Common myeloid progenitor, CD34-positive (primary cell): ENCODE measurements around the gene SERTAD1.

Experiments used
- CTCF ChIA-PET: fragments of 350-600 bp; sonication (Branson Sonifier 250); formaldehyde crosslinking; loops from one replicate; lab custom pipeline; 2021; ENCODE audit warnings: antibody characterized with exemption; lab: Charles Lee
- POLR2A ChIA-PET: fragments of 350-600 bp; sonication (Branson Sonifier 250); formaldehyde crosslinking; loops from one replicate; lab custom pipeline; 2021; ENCODE audit warnings: antibody characterized with exemption; lab: Charles Lee
- DNase-seq, 3 donors: peaks; one replicate each; pipeline versions ENCODE4 v3.0.0 to v3.0.0-alpha.2; 2013
- H3K27ac ChIP-seq, 2 experiments: 1 replicate in 1 of 2; 2 replicates in 1 of 2; pipeline ENCODE4 v1.7.0; 2013; ENCODE audit warnings: inconsistent platforms in 2 of 2, low read length in 2 of 2, mild to moderate bottlenecking in 2 of 2, low read depth in 1 of 2, moderate library complexity in 1 of 2; ENCODE audit not compliant: severe bottlenecking in 2 of 2, insufficient read depth in 1 of 2, poor library complexity in 1 of 2
- H3K27me3 ChIP-seq, 5 experiments: replicated peaks in 2 of 5; 1 replicate in 3 of 5; 2 replicates in 2 of 5; pipeline versions ENCODE4 v1.6.1 to v1.7.0; 2013; ENCODE audit warnings: low read length in 4 of 5, mild to moderate bottlenecking in 2 of 5, moderate library complexity in 2 of 5, inconsistent platforms in 1 of 5; ENCODE audit not compliant: insufficient read depth in 5 of 5, control insufficient read depth in 4 of 5
- H3K36me3 ChIP-seq, 4 experiments: 1 replicate in 2 of 4; 2 replicates in 2 of 4; pipeline versions ENCODE4 v1.6.1 to v1.7.0; 2013; ENCODE audit warnings: low read length in 3 of 4, control low read depth in 1 of 4, mild to moderate bottlenecking in 1 of 4; ENCODE audit not compliant: control insufficient read depth in 4 of 4, insufficient read depth in 4 of 4
- H3K4me1 ChIP-seq, 4 experiments: 1 replicate in 3 of 4; 2 replicates in 1 of 4; pipeline versions ENCODE4 v1.6.1 to v1.7.1; 2013; ENCODE audit warnings: low read length in 3 of 4, mild to moderate bottlenecking in 3 of 4, control low read depth in 1 of 4, inconsistent platforms in 1 of 4, moderate library complexity in 1 of 4; ENCODE audit not compliant: control insufficient read depth in 4 of 4, insufficient read depth in 4 of 4; ENCODE audit errors: control extremely low read depth in 1 of 4
- H3K4me3 ChIP-seq, 7 experiments: 1 replicate in 4 of 7; 2 replicates in 3 of 7; pipeline versions ENCODE4 v1.5.1 to v1.7.0; 2013; ENCODE audit warnings: mild to moderate bottlenecking in 7 of 7, low read length in 6 of 7, moderate library complexity in 6 of 7, inconsistent platforms in 2 of 7, low read depth in 2 of 7, control low read depth in 1 of 7; ENCODE audit not compliant: insufficient read depth in 4 of 7, control insufficient read depth in 1 of 7; ENCODE audit errors: extremely low read depth in 1 of 7
- H3K9me3 ChIP-seq, 5 experiments: 1 replicate in 4 of 5; 2 replicates in 1 of 5; pipeline versions ENCODE4 v1.6.1 to v1.7.1; 2013; ENCODE audit warnings: low read length in 4 of 5, mild to moderate bottlenecking in 2 of 5, inconsistent platforms in 1 of 5, low read depth in 1 of 5, moderate library complexity in 1 of 5; ENCODE audit not compliant: control insufficient read depth in 4 of 5, insufficient read depth in 2 of 5; ENCODE audit errors: control extremely low read depth in 1 of 5
- WGBS: methylation state at CpG from one replicate; pipeline ENCODE4 v1.1.5; 2013; ENCODE audit not compliant: insufficient coverage; 5-methylcytosine and 5-hydroxymethylcytosine counted together

SERTAD1 gene

GRCh38 chr19:40423938-40424337, 1.9 kb downstream of the SERTAD1 start:
- Histone ChIP-seq H3K4me3 (peak overlapping the region in 1 of 7 experiments; percentile 91), H3K27ac (no peak overlapping the region), H3K9me3 (no peaks in the 10 kb centered on the region), H3K36me3 (peaks cover 0 to 11% (median 8%) of the 10 kb centered on the region in 4 experiments), H3K4me1 (peaks cover 4 to 44% (median 33%) of the 10 kb centered on the region in 4 experiments), H3K27me3 (no peaks in the 10 kb centered on the region)
- DNase-seq: no peak
- ChIA-PET CTCF (interaction anchor here (0.7 to 2.7 kb wide), 6 partner anchors 10 to 145 kb away, joined by 3 to 10 read pairs (median 4); partner anchors contain the start of gene BLVRB), POLR2A (interaction anchor here (3.4 kb wide), 1 partner anchor 17 kb away, joined by 13 read pairs; no protein-coding TSS in a partner anchor)
- no CpG with 5 or more reads among the region's 6 CpGs for WGBS

GRCh38 chr19:40422748-40423566, 2.8 kb downstream of the SERTAD1 start:
- no peak for DNase-seq
- H3K4me3 ChIP-seq: no peak overlapping the region
- H3K27ac ChIP-seq: no peak overlapping the region
- WGBS: 96% methylated on average over 26 of the region's 31 CpGs
- no peaks in the 10 kb centered on the region for H3K27me3 ChIP-seq
- H3K4me1 ChIP-seq: peaks cover 4 to 51% (median 39%) of the 10 kb centered on the region in 4 experiments
- peaks cover 0 to 11% (median 8%) of the 10 kb centered on the region in 4 experiments for H3K36me3 ChIP-seq
- H3K9me3 ChIP-seq: no peaks in the 10 kb centered on the region
- CTCF ChIA-PET: interaction anchor here (0.8 to 2.7 kb wide), 6 partner anchors 11 to 118 kb away, joined by 3 to 10 read pairs (median 4); partner anchors contain the start of genes BLVRB and SERTAD3
- POLR2A ChIA-PET: no interaction called here

- Histone ChIP-seq H3K4me1 (peaks cover 4 to 58% (median 47%) of the 10 kb centered on the region in 4 experiments), H3K27me3 (no peaks in the 10 kb centered on the region), H3K9me3 (no peaks in the 10 kb centered on the region), H3K36me3 (peaks cover 0 to 11% (median 8%) of the 10 kb centered on the region in 4 experiments), H3K27ac (peak overlapping the region in 1 of 2 experiments; percentile 87), H3K4me3 (no peak overlapping the region)
- CTCF ChIA-PET: interaction anchor here (1.0 to 2.1 kb wide), 3 partner anchors 17 to 22 kb away, joined by 4 to 14 read pairs (median 6); partner anchors contain the start of gene SERTAD3
- POLR2A ChIA-PET: interaction anchor here (1.1 kb wide), 1 partner anchor 328 kb away, joined by 4 read pairs; the partner anchor contains the start of gene ACTMAP
- 95% methylated on average over 13 of the region's 16 CpGs for WGBS
- DNase-seq: no peak
Observed at GRCh38 chr19:40421993-40422747, 3.6 kb downstream of the SERTAD1 start.

GRCh38 chr19:40420766-40421765, 4.7 kb downstream of the SERTAD1 start:
- 2% methylated on average over 54 of the region's 56 CpGs for WGBS
- ChIA-PET CTCF (interaction anchor here (0.9 to 2.1 kb wide), 11 partner anchors 9 to 182 kb away, joined by 3 to 14 read pairs (median 6); partner anchors contain the start of gene BLVRB), POLR2A (interaction anchor here (0.6 to 1.5 kb wide), 7 partner anchors 11 to 329 kb away, joined by 3 to 6 read pairs (median 4); partner anchors contain the start of gene ACTMAP)
- Histone ChIP-seq H3K4me1 (peaks cover 10 to 65% (median 53%) of the 10 kb centered on the region in 4 experiments), H3K27me3 (no peaks in the 10 kb centered on the region), H3K4me3 (peak overlapping the region; percentile 73 to 84 (median 78)), H3K9me3 (no peaks in the 10 kb centered on the region), H3K36me3 (peaks cover 0 to 11% (median 8%) of the 10 kb centered on the region in 4 experiments), H3K27ac (peak overlapping the region; percentile 66 to 87)
- peak; percentile 73 to 80 (median 78) for DNase-seq

- 58% methylated on average over 11 of the region's 14 CpGs for WGBS
- no peaks in the 10 kb centered on the region for H3K27me3 ChIP-seq
- peaks cover 0 to 11% (median 8%) of the 10 kb centered on the region in 4 experiments for H3K36me3 ChIP-seq
- H3K4me1 ChIP-seq: peaks cover 10 to 70% (median 58%) of the 10 kb centered on the region in 4 experiments
- H3K27ac ChIP-seq: peak overlapping the region in 1 of 2 experiments; percentile 87
- CTCF ChIA-PET: interaction anchor here (0.9 to 2.1 kb wide), 12 partner anchors 9 to 182 kb away, joined by 3 to 14 read pairs (median 6); partner anchors contain the start of gene BLVRB
- DNase-seq: no peak
- H3K4me3 ChIP-seq: peak overlapping the region in 6 of 7 experiments; percentile 73 to 84 (median 80)
- POLR2A ChIA-PET: interaction anchor here (0.6 to 1.5 kb wide), 5 partner anchors 13 to 55 kb away, joined by 3 to 6 read pairs (median 5); no protein-coding TSS in a partner anchor
- H3K9me3 ChIP-seq: no peaks in the 10 kb centered on the region
Observed at GRCh38 chr19:40420451-40420765, 5.4 kb downstream of the SERTAD1 start.

- no peak for DNase-seq
- Histone ChIP-seq H3K4me1 (peaks cover 10 to 69% (median 60%) of the 10 kb centered on the region in 4 experiments), H3K27ac (no peak overlapping the region), H3K4me3 (no peak overlapping the region), H3K27me3 (no peaks in the 10 kb centered on the region), H3K9me3 (no peaks in the 10 kb centered on the region), H3K36me3 (peaks cover 0 to 11% (median 8%) of the 10 kb centered on the region in 4 experiments)
- WGBS: 94% methylated on average over 4 of the region's 5 CpGs
- ChIA-PET POLR2A (no interaction called here), CTCF (interaction anchor here (1.0 to 2.1 kb wide), 8 partner anchors 9 to 183 kb away, joined by 3 to 14 read pairs (median 6); no protein-coding TSS in a partner anchor)
Observed at GRCh38 chr19:40419780-40420179, 6.0 kb downstream of the SERTAD1 start.
